Measurements from ENCODE around the gene PKD2L1. TPM values are rescaled to one million over a fixed set of nuclear protein-coding genes. Genes with fewer than 3 reads are reported as not detected.
"Not testable (repeated sequence)": the region's sequence is repeated elsewhere in the genome, so short reads cannot be mapped to it uniquely, and the experiment has no call there.

PKD2L1 gene
- total RNA-seq, 1 donor from 2014 or later: 0.44 TPM

DNA sequence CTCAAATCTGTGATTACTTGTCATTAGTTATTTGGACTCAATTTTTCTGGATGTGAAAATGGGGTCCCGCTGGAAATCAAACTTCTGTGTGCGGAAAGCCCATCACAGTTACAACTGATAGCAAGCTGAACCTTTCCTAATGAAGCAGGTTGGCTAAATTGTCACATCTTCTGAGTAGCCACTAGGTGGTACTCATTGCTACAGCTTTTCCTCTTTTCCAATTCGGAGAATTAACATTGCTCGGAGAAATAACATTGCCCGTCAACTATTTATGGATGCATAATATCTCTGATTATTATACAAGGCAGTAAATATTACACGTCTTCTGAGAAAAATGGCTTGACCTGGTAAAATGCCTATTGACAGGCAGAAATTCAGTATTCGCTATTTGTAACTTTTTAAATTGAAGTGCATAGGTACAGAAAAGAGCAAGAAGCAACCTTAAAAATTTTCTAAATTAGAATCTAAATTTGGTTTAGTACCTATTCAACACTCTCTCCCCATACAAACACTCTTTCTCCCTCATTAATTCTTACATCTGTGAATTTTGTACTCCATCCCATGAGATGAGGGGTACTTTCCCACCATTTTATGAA, 26.2 kb downstream of the PKD2L1 start:
- H3K4me1 Mint-ChIP-seq (ENCODE audit: low read depth, unreplicated experiment): no peaks in the 10 kb centered on the region
- H3K4me3 Mint-ChIP-seq (ENCODE audit: unreplicated experiment): no peak overlapping the region
- no peak for DNase-seq
- no peak overlapping the region for H3K27ac Mint-ChIP-seq (ENCODE audit: unreplicated experiment)
- H3K27me3 Mint-ChIP-seq (ENCODE audit: unreplicated experiment): no peaks in the 10 kb centered on the region
- H3K9me3 Mint-ChIP-seq (ENCODE audit: unreplicated experiment): peaks cover 4% of the 10 kb centered on the region
- TF ChIP-seq, protein P1, sequence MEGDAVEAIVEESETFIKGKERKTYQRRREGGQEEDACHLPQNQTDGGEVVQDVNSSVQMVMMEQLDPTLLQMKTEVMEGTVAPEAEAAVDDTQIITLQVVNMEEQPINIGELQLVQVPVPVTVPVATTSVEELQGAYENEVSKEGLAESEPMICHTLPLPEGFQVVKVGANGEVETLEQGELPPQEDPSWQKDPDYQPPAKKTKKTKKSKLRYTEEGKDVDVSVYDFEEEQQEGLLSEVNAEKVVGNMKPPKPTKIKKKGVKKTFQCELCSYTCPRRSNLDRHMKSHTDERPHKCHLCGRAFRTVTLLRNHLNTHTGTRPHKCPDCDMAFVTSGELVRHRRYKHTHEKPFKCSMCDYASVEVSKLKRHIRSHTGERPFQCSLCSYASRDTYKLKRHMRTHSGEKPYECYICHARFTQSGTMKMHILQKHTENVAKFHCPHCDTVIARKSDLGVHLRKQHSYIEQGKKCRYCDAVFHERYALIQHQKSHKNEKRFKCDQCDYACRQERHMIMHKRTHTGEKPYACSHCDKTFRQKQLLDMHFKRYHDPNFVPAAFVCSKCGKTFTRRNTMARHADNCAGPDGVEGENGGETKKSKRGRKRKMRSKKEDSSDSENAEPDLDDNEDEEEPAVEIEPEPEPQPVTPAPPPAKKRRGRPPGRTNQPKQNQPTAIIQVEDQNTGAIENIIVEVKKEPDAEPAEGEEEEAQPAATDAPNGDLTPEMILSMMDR (IDR thresholded peaks at IDR 0.05; ENCODE audit: partially characterized antibody, unreplicated experiment): peak; percentile 61
- H3K36me3 Mint-ChIP-seq (ENCODE audit: unreplicated experiment): no peaks in the 10 kb centered on the region

- not testable (repeated sequence) for H3K4me1 Mint-ChIP-seq (ENCODE audit: low read depth, unreplicated experiment); H3K27me3 Mint-ChIP-seq (ENCODE audit: unreplicated experiment); H3K4me3 Mint-ChIP-seq (ENCODE audit: unreplicated experiment); H3K27ac Mint-ChIP-seq (ENCODE audit: unreplicated experiment); H3K36me3 Mint-ChIP-seq (ENCODE audit: unreplicated experiment); DNase-seq; H3K9me3 Mint-ChIP-seq (ENCODE audit: unreplicated experiment)
Observed at GRCh38 chr10:100301123-100301522, 28.9 kb downstream of the PKD2L1 start.

DNA sequence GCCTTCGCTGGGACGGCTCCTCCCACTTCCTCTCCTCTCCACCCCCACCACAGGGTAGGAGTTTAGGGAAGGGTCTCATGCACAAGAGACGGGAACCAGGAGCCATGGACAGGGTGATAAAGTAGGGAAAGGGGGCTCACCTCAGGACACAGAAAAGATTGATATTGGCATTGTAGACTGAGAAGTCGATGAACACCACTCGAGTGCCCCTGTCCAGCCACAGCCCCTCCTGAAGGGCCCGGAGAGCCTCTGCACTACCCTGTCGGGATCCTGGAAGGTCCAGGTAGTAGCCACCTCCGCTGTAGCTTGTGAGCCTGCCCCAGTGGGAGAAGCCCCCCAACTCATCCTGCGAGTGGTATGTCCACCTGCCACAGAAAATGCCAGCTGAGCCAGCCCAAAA, 32.8 kb downstream of the PKD2L1 start:
- TF ChIP-seq, protein P1 (IDR thresholded peaks at IDR 0.05; ENCODE audit: partially characterized antibody, unreplicated experiment): no peak
- Mint-ChIP-seq H3K27me3 (ENCODE audit: unreplicated experiment) (peaks cover 4% of the 10 kb centered on the region), H3K4me3 (ENCODE audit: unreplicated experiment) (no peak overlapping the region), H3K27ac (ENCODE audit: unreplicated experiment) (no peak overlapping the region), H3K4me1 (ENCODE audit: low read depth, unreplicated experiment) (no peaks in the 10 kb centered on the region), H3K9me3 (ENCODE audit: unreplicated experiment) (peaks cover 8% of the 10 kb centered on the region), H3K36me3 (ENCODE audit: unreplicated experiment) (no peaks in the 10 kb centered on the region)
- no peak for DNase-seq

DNA sequence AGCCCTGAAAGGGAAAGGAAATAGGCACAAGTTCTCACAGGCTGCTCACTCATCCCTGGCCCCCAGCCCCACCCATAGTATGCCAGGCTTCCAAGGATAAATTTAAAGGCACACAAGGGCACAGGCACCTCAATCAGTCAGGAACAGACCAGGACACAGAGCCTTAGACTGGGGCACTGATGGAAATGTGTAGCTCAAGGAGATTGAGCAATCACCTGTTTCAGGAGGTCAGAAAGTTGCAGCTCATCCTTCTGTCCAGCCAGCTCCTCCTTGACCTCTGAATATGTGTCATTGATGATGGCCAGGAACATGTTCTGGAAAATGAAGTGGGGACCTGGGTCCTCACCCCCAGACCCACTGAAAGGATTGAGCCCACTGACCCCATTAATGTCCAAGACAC, 37.0 kb downstream of the PKD2L1 start:
- no peaks in the 10 kb centered on the region for H3K36me3 Mint-ChIP-seq (ENCODE audit: unreplicated experiment)
- H3K27ac Mint-ChIP-seq (ENCODE audit: unreplicated experiment): no peak overlapping the region
- TF ChIP-seq, protein P1 (IDR thresholded peaks at IDR 0.05; ENCODE audit: partially characterized antibody, unreplicated experiment): no peak
- no peak overlapping the region for H3K4me3 Mint-ChIP-seq (ENCODE audit: unreplicated experiment)
- peaks cover 6% of the 10 kb centered on the region for H3K9me3 Mint-ChIP-seq (ENCODE audit: unreplicated experiment)
- no peak for DNase-seq
- H3K4me1 Mint-ChIP-seq (ENCODE audit: low read depth, unreplicated experiment): no peaks in the 10 kb centered on the region
- H3K27me3 Mint-ChIP-seq (ENCODE audit: unreplicated experiment): peaks cover 4% of the 10 kb centered on the region

DNA sequence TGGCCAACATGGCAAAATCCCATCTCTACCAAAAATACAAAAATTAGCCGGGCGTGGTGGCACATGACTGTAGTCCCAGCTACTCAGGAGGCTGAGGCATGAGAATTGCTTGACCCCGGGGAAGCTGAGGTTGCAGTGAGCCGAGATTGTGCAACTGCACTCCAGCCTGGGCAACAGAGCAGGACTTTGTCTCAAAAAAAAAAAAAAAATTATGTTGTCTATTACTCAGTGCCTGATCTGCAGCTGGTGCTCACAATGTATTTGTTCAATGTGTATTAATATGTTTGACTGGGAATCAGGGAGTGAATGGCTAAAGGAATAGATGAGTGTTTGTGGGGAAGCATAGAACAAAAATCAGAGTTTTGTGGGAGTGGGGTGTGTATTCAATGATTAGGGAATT, 37.7 kb downstream of the PKD2L1 start:
- not testable (repeated sequence) for H3K27me3 Mint-ChIP-seq (ENCODE audit: unreplicated experiment); H3K4me1 Mint-ChIP-seq (ENCODE audit: low read depth, unreplicated experiment); DNase-seq; H3K4me3 Mint-ChIP-seq (ENCODE audit: unreplicated experiment); H3K9me3 Mint-ChIP-seq (ENCODE audit: unreplicated experiment); H3K36me3 Mint-ChIP-seq (ENCODE audit: unreplicated experiment); H3K27ac Mint-ChIP-seq (ENCODE audit: unreplicated experiment)

DNA sequence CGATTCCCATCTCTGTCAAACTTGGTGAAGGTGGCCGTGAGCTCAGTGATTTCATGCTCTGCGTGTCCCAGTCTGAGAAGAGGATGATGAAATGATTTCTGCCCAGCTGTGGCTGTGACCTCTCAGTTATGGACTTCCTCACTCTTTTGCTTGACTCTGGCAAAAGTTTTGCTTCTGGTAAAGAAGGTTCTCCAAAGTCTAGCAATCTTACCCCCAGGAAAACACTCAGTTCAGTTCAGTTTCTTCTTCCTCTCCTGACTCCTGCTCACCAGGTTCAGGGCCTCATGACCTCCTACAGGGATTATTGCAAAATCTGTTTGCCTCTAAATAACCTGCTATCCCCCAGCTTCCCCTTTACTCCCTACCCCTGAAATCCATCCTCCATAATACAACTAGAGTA, 38.7 kb downstream of the PKD2L1 start:
- Mint-ChIP-seq H3K4me1 (ENCODE audit: low read depth, unreplicated experiment) (peaks cover 3% of the 10 kb centered on the region), H3K27ac (ENCODE audit: unreplicated experiment) (no peak overlapping the region), H3K9me3 (ENCODE audit: unreplicated experiment) (peaks cover 15% of the 10 kb centered on the region), H3K4me3 (ENCODE audit: unreplicated experiment) (no peak overlapping the region), H3K27me3 (ENCODE audit: unreplicated experiment) (peaks cover 8% of the 10 kb centered on the region), H3K36me3 (ENCODE audit: unreplicated experiment) (no peaks in the 10 kb centered on the region)
- TF ChIP-seq, protein P1 (IDR thresholded peaks at IDR 0.05; ENCODE audit: partially characterized antibody, unreplicated experiment): no peak
- DNase-seq: no peak

Data from glutamatergic neuron (in vitro differentiated cells).